ENCODE data around the gene BABAM2.

BABAM2 gene

DNA sequence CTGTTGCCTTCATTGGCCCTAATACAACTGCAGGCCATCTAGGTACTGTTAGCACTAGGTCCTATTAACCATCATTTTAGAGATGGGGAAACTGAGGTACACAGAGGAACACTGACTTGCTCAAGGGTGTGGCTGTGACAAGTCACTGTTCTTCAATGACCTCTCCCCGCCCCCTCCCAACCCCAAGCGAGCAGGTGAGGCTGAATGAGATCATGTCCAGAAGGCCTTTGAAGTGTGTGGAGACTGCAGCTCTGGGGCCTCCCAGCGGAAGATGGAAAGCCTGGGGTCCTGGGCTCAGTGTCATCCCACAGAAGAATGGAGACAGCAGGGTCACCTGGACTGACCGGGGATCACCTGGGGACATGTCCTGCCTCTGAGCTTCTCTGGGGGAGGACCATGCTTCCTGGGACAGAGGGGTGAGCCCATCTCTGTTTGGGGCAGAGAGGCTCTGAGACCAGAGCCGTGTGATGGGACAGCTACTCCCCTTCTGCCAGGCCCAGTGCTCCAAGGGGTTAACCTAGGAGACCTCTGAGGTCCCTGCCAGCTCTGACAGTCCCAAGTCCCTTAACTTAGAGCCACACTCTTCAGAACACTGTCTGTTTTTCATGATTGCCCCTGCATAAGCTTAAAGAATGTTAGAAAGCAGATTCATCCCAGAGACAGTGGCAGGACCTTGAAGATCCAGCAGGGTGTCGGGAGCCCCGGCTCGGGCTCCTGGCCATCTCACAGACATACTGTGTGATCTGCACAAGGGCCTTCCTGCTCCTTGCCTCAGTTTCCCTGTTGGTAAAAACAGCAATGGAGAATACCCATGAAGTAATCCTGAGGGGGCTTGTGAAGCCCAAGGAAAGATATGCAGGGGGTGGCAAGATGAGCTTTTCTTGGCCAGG lies 485.5 kb downstream of the BABAM2 start:
- no peak overlapping the region for H3K4me3 ChIP-seq (ENCODE audit: extremely low read depth, insufficient read depth, low read length, poor library complexity, severe bottlenecking)
- peaks cover 7% of the 10 kb centered on the region for H3K4me1 ChIP-seq (ENCODE audit: control insufficient read depth, insufficient read depth, low read length, poor library complexity, severe bottlenecking)
- no peak overlapping the region for H3K27ac ChIP-seq (ENCODE audit: low read depth, low read length, severe bottlenecking)
- no peaks in the 10 kb centered on the region for H3K9me3 ChIP-seq (ENCODE audit: control insufficient read depth, low read length)
- no peaks in the 10 kb centered on the region for H3K36me3 ChIP-seq (ENCODE audit: control insufficient read depth, insufficient read depth, low read length)
- 92 to 97% methylated on average over 6 to 7 of the region's 8 CpGs for WGBS, 2 experiments (ENCODE audit: insufficient coverage in 2 of 2)

- Histone ChIP-seq H3K27ac (ENCODE audit: low read depth, low read length, severe bottlenecking) (no peak overlapping the region), H3K4me1 (ENCODE audit: control insufficient read depth, insufficient read depth, low read length, poor library complexity, severe bottlenecking) (peaks cover 7% of the 10 kb centered on the region)
- 95 to 98% methylated on average over 9 to 18 of the region's 19 CpGs for WGBS, 2 experiments (ENCODE audit: insufficient coverage in 2 of 2)
These were observed 486.8 kb downstream of the BABAM2 start for GRCh38 chr2:28377195-28377816.

DNA sequence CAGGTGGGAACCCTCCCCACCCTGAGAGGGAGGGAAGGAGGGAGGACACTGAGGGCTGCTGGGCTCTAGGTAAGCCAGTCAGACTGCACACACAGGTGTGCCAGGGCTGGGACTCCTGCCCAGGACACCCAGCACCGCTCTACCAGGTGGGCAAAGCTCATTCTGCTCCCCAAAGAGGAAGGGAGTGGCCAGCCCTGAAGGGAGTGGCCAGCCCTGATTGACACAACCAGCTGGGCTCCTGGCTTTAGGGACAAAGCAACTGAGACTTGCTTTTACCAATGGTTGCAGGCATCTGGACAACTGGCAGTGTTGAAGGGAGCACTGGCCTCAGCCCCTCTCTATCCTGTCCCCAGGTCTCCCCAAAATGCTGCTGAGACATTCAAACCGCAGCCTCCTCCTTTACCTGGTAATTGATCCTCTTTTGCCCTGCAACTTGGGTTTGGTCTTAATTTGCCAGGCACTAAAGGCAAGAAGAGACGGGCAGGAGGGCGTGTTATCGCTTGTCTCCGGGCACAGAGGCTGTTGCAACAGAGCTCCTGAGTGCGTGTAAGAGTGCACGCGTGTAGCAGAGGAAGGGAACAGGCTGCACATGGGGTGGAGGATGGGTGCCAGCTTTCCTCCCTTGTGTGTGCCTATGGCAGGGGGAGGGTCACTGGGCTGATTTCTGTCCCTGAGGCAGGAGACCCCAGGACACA lies 487.6 kb downstream of the BABAM2 start:
- H3K4me3 ChIP-seq (ENCODE audit: extremely low read depth, insufficient read depth, low read length, poor library complexity, severe bottlenecking), result no peak overlapping the region
- no peak overlapping the region for H3K27ac ChIP-seq (ENCODE audit: low read depth, low read length, severe bottlenecking)
- H3K36me3 ChIP-seq (ENCODE audit: control insufficient read depth, insufficient read depth, low read length), result no peaks in the 10 kb centered on the region
- WGBS, 2 experiments (ENCODE audit: insufficient coverage in 2 of 2), result 91 to 96% methylated on average over 8 to 9 of the region's 9 CpGs
- no peaks in the 10 kb centered on the region for H3K9me3 ChIP-seq (ENCODE audit: control insufficient read depth, low read length)
- H3K4me1 ChIP-seq (ENCODE audit: control insufficient read depth, insufficient read depth, low read length, poor library complexity, severe bottlenecking), result peaks cover 10% of the 10 kb centered on the region

More at GRCh38 chr2:28377195-28377816, 486.8 kb downstream of the BABAM2 start:
- H3K9me3 ChIP-seq (ENCODE audit: control insufficient read depth, low read length), result no peaks in the 10 kb centered on the region
- no peaks in the 10 kb centered on the region for H3K36me3 ChIP-seq (ENCODE audit: control insufficient read depth, insufficient read depth, low read length)
- H3K4me3 ChIP-seq (ENCODE audit: extremely low read depth, insufficient read depth, low read length, poor library complexity, severe bottlenecking), result no peak overlapping the region

GRCh38 chr2:28378679-28379584 lies 488.4 kb downstream of the BABAM2 start:
- 91% methylated on average over 9 to 16 of the region's 16 CpGs for WGBS, 2 experiments (ENCODE audit: insufficient coverage in 2 of 2)
- Histone ChIP-seq H3K4me1 (ENCODE audit: control insufficient read depth, insufficient read depth, low read length, poor library complexity, severe bottlenecking) (peaks cover 10% of the 10 kb centered on the region), H3K4me3 (ENCODE audit: extremely low read depth, insufficient read depth, low read length, poor library complexity, severe bottlenecking) (no peak overlapping the region), H3K9me3 (ENCODE audit: control insufficient read depth, low read length) (no peaks in the 10 kb centered on the region), H3K27ac (ENCODE audit: low read depth, low read length, severe bottlenecking) (no peak overlapping the region), H3K36me3 (ENCODE audit: control insufficient read depth, insufficient read depth, low read length) (no peaks in the 10 kb centered on the region)

GRCh38 chr2:28380219-28380618 lies 489.7 kb downstream of the BABAM2 start:
- H3K27ac ChIP-seq (ENCODE audit: low read depth, low read length, severe bottlenecking), result no peak overlapping the region

GRCh38 chr2:28381225-28382180 lies 491.0 kb downstream of the BABAM2 start:
- H3K27ac ChIP-seq (ENCODE audit: low read depth, low read length, severe bottlenecking), result no peak overlapping the region
- WGBS, 2 experiments (ENCODE audit: insufficient coverage in 2 of 2), result 96 to 97% methylated on average over 7 to 11 of the region's 12 CpGs
- H3K36me3 ChIP-seq (ENCODE audit: control insufficient read depth, insufficient read depth, low read length), result no peaks in the 10 kb centered on the region
- H3K4me1 ChIP-seq (ENCODE audit: control insufficient read depth, insufficient read depth, low read length, poor library complexity, severe bottlenecking), result peaks cover 12% of the 10 kb centered on the region
- H3K4me3 ChIP-seq (ENCODE audit: extremely low read depth, insufficient read depth, low read length, poor library complexity, severe bottlenecking), result no peak overlapping the region
- no peaks in the 10 kb centered on the region for H3K9me3 ChIP-seq (ENCODE audit: control insufficient read depth, low read length)

More at GRCh38 chr2:28380219-28380618, 489.7 kb downstream of the BABAM2 start:
- peaks cover 10% of the 10 kb centered on the region for H3K4me1 ChIP-seq (ENCODE audit: control insufficient read depth, insufficient read depth, low read length, poor library complexity, severe bottlenecking)
- no peak overlapping the region for H3K4me3 ChIP-seq (ENCODE audit: extremely low read depth, insufficient read depth, low read length, poor library complexity, severe bottlenecking)
- 97 to 98% methylated on average over 4 of the region's 6 CpGs for WGBS, 2 experiments (ENCODE audit: insufficient coverage in 2 of 2)
- no peaks in the 10 kb centered on the region for H3K9me3 ChIP-seq (ENCODE audit: control insufficient read depth, low read length)
- no peaks in the 10 kb centered on the region for H3K36me3 ChIP-seq (ENCODE audit: control insufficient read depth, insufficient read depth, low read length)

DNA sequence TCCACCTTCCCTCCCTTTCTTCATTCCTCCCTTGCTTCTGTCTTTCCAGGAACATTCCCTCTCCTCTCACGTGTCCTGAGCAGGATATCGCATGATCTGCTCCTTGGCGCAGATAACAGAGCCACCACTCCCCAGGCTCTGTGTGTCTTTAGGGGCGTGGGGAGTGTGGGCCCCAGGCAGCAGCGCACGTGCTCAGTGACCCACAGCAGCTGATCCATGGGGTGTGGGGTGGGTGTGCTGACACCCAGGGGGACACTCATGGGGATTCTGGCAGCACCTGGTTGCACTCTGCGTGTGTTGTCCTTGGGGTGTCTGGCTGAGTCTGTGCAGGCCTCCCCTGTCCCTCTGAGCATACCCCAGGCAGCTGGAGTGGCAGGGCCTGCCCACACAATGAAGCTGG lies 492.2 kb downstream of the BABAM2 start:
- H3K27ac ChIP-seq (ENCODE audit: low read depth, low read length, severe bottlenecking), result no peak overlapping the region
- no peak overlapping the region for H3K4me3 ChIP-seq (ENCODE audit: extremely low read depth, insufficient read depth, low read length, poor library complexity, severe bottlenecking)
- whole genome bisulfite sequencing, 2 experiments (ENCODE audit: insufficient coverage in 2 of 2), result 96 to 100% methylated on average over 2 to 4 of the region's 7 CpGs
- H3K9me3 ChIP-seq (ENCODE audit: control insufficient read depth, low read length), result no peaks in the 10 kb centered on the region
- H3K4me1 ChIP-seq (ENCODE audit: control insufficient read depth, insufficient read depth, low read length, poor library complexity, severe bottlenecking), result peaks cover 25% of the 10 kb centered on the region
- H3K36me3 ChIP-seq (ENCODE audit: control insufficient read depth, insufficient read depth, low read length), result no peaks in the 10 kb centered on the region

DNA sequence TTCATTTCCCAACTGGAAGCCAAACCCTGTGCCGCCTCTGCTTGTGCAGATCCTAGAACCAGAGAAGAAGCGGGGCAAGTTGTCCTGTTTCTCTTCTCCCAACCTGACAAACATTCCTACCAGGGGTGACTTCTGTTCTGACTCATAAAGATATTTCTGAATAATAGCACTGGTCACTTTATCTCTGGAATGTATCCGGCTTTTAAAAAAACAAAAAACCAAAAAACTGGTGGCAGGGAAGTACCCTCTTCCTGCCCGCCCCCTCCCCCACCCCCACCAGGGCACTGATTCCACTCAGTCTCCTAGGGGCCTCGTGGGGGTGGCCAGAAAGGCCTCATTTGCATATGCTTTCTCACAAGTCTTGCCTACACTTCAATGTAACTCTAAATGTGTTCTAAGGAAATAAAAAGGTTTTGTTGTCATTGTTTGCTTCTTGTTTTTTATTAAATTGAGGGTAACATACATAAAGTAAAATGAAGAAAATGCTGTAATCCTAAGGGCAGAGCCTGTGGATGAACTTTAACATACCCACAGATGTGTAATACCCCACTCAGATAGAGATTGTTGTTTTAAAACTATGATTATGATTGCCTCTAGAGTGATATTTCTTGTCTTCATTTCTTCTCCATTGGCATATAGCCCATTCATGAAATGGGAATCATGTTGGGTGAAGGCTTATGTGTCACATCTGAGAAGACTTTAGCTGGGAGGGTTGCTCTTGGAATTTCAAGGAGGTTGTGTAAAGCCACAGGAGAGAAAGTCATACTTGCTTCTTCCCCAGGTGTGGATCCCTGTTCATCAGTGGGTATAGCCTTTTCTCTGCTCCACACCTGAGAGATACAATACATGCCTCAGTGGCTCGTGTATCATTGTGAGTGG lies 496.8 kb downstream of the BABAM2 start:
- Histone ChIP-seq H3K9me3 (ENCODE audit: control insufficient read depth, low read length) (no peaks in the 10 kb centered on the region), H3K4me1 (ENCODE audit: control insufficient read depth, insufficient read depth, low read length, poor library complexity, severe bottlenecking) (peaks cover 40% of the 10 kb centered on the region), H3K27ac (ENCODE audit: low read depth, low read length, severe bottlenecking) (peak overlapping the region; percentile 82), H3K36me3 (ENCODE audit: control insufficient read depth, insufficient read depth, low read length) (no peaks in the 10 kb centered on the region), H3K4me3 (ENCODE audit: extremely low read depth, insufficient read depth, low read length, poor library complexity, severe bottlenecking) (no peak overlapping the region)
- 43 to 85% methylated on average over 1 to 2 of the region's 6 CpGs for WGBS, 2 experiments (ENCODE audit: insufficient coverage in 2 of 2)

Data from mesodermal cell (in vitro differentiated cells).